Activated naive CD4-positive, alpha-beta T cell (primary cell): ENCODE measurements around the gene LAMC3.
A peak's percentile ranks its signal among the peaks of the same experiment; 100 is the strongest.

ENCODE experiments used
- DNase-seq, 4 experiments: peaks; one replicate each; lab custom pipeline; 2025; lab: John Stamatoyannopoulos, UW

Gene LAMC3

GRCh38 chr9:131117121-131117761 lies 108.3 kb downstream of the LAMC3 start:
- DNase-seq, result no peak

GRCh38 chr9:131117762-131118145 lies 108.8 kb downstream of the LAMC3 start:
- no peak for DNase-seq

GRCh38 chr9:131119600-131119999 lies 110.6 kb downstream of the LAMC3 start:
- no peak for DNase-seq

GRCh38 chr9:131120620-131121228 lies 111.8 kb downstream of the LAMC3 start:
- DNase-seq, result no peak

- DNase-seq, result no peak
Measured at GRCh38 chr9:131121346-131121745, 112.4 kb downstream of the LAMC3 start.

- DNase-seq, result no peak
Measured at GRCh38 chr9:131122158-131122557, 113.2 kb downstream of the LAMC3 start.

DNA sequence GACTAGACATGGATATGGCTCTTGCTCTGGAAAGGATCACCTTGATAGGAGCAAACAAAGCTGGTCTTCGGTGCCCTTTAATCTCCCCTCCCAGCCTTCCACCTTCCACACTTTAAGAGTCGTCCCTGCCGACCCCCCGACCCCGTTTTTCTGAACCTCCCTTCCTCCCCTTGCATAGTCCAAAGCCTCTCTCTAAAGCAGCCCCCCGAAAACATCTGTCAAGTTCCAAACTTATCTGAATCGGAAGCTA lies 116.0 kb downstream of the LAMC3 start:
- DNase-seq, result no peak

- peak; percentile 98 to 99 (median 99) for DNase-seq
Measured at GRCh38 chr9:131125288-131126058, 116.5 kb downstream of the LAMC3 start, which contains the start of gene NUP214. NUP214 (plus strand) TSS chr9:131125586; CDS start chr9:131125705, 119 bp downstream.

- DNase-seq, result no peak
Measured at GRCh38 chr9:131126059-131126426, 117.1 kb downstream of the LAMC3 start.

GRCh38 chr9:131129183-131129582 lies 120.2 kb downstream of the LAMC3 start:
- no peak for DNase-seq

- DNase-seq, result no peak
Measured at GRCh38 chr9:131138676-131139075, 129.7 kb downstream of the LAMC3 start.

- DNase-seq, result no peak
Measured at GRCh38 chr9:131140112-131140511, 131.1 kb downstream of the LAMC3 start.

DNA sequence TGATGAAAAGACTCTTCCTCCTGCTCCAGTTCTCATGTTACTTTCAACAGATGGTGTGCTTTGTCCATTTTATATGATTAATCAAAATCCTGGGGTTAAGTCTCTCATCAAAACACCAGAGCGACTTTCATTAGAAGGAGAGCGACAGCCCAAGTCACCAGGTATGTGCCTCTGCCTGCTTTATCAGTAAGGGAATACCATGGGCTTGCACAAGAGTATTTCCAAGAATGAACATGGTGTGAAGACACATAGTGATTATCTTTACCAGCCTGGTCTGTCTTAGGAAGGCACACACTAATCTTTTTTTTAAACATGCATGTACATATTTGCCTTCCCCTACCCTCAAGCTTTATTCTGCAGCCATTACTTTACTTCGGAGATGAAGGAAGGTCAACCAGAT lies 131.6 kb downstream of the LAMC3 start:
- DNase-seq, result no peak

DNA sequence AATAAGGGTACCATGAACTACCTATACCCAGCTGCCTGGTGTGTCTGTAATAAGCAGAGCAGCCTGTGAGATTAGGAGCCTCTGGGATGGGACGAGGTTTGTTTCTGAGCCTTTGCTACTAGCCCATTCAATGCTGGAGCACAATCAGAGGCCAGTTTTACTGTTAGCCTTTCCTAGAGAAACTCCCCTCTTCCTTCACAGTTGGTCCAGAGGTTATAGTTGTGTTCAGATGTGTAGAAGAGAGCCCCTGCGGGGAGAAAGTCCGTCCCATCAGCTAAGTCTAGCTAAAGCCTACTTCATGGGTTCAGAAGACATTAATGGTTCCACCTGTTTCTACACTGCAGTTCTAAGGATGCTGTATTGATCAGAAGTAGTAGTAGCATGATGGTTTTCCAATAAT lies 133.2 kb downstream of the LAMC3 start:
- no peak for DNase-seq
